ENCODE results near the gene SEC61A2.
"Not testable (repeated sequence)": the region's sequence is repeated elsewhere in the genome, so short reads cannot be mapped to it uniquely, and the experiment has no call there.

SEC61A2 gene

DNA sequence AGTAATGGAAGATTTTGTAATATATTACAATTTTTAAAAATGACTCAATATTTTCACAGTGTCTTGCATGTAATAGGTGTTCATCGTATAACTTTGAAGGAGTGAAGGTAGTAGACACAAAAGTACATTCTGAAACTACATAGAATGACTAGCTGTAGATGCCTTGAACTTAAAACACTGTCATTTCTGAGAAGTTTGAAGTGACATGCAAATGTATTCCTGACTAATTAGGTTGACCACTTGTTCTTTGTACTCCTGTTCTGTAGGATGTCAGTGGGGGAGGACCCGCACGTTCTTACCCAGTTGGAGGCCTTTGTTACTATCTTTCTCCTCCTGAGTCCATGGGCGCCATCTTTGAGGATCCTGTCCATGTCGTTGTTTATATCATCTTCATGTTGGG, 31.2 kb downstream of the SEC61A2 start:
- DNase-seq (ENCODE audit: low read depth, low spot score), result no peak

DNA sequence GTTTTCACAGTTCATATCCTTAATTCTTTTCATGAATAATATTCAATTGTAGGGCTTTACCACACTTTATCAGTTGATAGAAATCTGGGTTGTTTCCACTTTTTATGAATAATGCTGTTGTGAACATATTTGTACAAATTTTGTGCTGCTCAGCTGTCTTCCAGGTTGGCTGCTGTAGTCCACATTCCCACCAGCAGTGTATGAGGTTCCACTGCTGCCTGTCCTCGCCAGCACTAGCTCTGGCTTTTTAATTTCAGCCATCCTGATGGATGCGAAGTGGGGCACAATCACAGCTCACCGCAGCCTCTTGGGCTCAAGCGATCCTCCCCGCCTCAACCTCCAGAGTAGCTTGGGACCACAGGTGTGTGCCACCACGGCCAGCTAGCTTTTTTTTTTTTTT, 33.5 kb downstream of the SEC61A2 start:
- DNase-seq (ENCODE audit: low read depth, low spot score), result no peak

DNA sequence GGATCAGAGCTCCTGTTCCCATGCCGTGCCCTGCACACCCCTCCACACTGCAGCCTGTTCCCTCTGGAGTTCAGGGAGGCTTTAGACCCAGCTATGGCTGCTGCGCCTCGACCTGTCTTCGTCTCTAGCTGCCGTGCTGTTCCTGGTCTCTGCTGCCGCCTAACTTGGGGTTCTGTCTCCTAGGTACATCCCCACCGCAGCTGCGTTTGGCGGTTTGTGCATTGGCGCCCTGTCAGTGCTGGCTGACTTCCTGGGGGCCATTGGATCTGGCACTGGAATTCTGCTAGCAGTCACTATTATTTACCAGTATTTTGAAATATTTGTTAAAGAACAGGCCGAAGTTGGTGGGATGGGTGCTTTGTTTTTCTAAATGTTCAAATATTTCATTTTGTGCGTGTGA, 34.6 kb downstream of the SEC61A2 start:
- no peak for DNase-seq (ENCODE audit: low read depth, low spot score)

DNA sequence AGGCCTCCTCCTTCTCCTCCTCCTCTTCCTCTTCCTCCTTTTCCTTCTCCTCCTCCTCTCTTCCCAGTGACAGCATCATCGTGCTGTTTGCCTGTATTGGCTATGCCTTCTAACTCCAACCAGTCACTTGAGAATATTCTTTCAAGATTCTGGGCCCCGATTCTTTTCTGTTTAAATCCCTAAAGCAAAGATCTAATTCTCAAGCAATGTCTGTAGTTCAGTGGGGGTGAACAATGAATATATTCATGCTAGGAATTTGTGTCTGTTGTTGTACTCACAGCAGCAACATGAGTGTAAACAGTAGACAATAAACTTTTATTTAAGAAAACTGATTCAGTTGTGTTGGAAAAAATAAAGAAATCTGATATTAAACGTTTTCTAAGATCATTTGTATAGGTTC, 35.6 kb downstream of the SEC61A2 start:
- DNase-seq (ENCODE audit: low read depth, low spot score), result no peak

DNA sequence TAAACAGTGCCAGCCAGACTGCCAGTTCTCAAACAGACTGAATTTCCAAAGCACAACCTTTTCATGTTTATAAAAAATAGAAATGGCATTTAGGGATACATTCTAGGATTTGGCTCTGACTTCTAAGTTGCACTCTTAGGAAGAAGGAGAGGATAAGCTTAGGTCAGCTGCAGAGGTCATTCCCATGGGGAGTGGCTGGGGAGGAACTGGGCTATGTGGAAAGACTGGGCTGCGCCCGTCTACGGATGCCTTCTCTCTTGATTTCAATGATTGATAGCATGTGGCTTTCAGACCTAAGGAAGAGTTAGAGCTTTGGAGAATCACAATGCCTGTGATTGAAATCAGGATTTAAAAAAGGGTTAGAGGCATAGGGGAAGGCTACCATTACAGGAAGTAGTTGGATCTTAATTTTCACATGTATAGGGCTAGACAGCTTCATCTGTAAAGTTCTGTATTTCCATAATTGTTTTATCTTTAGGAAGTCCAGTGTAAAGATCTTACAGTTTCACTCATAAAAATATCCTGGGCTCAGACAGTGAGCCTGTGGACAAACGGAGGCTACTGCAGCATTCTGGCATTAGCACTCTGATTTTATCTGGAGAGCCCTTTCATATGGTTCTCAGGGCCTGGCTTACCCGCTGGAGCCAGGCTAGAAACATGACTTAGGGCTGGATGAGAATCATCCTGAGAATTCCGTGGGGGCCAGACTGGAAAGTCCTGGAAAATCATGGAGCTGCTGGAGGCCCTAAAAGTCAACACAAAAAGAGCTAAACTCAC, 36.7 kb downstream of the SEC61A2 start:
- no peak for DNase-seq (ENCODE audit: low read depth, low spot score)

DNA sequence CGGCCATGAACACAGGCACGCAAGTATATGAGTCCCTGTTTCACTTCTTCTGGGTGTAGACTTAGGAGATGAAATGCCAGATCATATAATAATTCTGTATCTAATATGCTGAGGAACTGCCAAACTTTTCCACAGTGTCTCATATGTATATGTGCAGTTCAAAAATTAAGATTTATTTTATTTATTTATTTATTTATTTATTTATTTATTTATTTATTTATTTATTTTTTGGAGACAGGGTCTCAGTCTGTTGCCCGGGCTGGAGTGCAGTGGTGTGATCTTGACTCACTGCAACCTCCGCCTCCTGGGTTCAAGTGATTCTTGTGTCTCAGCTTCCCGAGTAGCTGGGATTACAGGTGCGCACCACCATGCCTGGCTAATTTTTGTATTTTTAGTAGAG, 42.0 kb downstream of the SEC61A2 start:
- not testable (repeated sequence) for DNase-seq (ENCODE audit: low read depth, low spot score)

DNA sequence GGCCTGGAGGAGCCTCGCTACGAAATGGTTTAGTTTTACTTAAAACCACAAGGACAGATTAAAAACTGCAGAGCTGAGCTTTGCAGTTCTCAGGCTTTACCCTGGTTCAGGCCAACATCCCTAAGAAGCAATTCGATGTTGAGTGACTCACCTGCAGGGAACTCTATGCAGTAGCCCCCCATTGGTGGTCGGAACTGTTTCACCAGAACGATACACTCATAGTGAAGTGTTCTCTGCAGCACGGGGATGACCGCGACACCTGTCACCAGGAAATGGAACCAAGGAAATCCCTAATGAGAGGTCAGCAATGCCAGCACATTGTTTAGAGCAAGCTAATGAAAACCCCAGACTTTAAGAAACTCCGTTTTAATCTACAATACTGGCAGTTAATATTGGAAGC, 48.2 kb downstream of the SEC61A2 start:
- DNase-seq (ENCODE audit: low read depth, low spot score), result no peak

DNA sequence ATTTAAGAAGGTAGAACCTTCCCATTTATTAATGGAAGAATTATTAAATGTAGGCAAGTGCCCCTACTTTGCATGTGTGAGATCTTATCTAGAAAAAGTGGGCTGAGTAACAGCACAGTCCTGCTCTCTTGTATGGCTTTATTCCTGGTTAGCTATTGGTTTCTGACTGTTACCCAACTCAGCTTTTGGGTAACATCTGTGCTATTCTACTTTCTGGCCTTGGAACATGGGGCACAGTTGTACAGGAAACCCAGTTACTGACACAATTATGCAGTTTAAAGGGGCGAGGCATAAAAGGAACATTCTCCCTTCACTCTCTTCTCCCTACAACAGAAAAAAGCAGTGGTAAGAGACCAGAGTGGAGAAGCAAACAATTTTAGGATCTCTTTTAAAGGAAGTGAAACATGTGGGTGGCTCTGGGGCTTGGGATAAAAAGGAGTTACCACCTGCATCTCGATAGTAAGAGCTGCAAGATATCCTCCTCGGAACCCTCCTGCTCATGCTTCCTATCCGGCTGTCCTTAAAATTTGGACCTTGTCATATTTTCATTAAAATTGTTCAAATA, 50.2 kb downstream of the SEC61A2 start:
- no peak for DNase-seq (ENCODE audit: low read depth, low spot score)

DNA sequence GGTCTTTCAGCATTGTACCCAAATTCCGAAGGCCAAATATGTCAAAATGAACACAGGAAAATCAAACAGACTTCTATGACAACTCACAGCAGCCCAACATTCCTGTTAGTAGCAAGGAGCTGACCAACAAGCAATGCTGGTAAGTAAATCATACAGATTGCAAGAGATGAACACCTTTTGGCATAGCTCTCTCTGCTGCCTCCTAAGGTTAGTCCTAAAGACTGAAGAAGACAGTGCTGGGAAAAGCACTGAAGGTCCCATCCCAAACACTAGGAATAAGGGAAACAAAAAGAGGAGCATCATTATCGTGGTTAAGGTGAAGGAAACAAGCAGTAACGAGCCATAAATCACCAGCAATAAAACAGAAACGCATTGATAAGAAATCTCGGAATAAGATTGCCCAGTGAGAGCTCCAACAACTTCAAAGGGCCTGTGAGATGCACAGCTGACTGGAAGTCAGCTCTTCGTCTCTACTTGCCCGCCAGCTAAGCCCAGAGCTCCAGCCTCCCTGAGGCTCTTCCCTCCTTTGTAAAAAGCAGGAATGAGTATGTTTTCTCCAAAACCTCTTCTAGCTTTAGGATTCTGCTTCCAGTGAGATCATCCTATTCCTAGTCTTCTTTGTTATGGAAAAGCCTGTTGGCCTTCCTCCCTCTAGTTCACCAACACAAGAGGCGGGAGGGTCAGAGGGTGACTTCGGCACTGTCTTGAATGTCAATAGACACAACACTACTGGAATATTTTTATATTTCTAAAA, 50.9 kb downstream of the SEC61A2 start:
- DNase-seq (ENCODE audit: low read depth, low spot score), result peak; percentile 89

DNA sequence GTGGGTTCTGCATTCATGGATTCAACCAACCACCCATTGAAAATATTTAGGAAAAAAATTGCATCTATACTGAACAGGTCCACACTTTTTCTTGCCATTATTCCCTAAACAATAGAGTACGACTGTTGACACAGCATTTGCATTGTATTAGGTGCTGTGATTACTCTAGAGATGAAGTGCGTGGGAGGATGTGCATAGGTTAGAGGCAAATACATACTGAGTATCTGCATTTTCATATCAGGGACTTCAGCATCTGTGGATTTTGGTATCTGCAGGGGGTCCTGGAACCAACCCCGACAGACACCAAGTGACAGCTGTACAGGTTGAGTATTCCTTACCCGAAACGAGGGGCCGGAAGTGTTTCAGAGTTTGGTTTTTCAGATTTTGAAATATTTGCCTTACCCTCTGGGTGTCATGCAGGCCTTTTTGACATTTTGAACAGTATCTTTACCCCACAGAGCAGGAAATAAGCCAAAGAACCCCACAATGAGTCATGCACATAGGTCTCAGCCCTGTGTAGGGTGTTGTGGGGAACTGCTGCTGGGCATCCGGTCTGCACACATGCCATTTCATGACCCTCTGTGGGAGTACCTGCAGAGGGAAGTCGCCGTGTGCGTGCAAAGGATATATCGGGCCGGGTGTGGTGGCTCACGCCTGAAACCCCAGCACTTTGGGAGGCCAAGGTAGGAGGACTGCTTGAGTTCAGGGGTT, 51.7 kb downstream of the SEC61A2 start:
- DNase-seq (ENCODE audit: low read depth, low spot score), result no peak

DNA sequence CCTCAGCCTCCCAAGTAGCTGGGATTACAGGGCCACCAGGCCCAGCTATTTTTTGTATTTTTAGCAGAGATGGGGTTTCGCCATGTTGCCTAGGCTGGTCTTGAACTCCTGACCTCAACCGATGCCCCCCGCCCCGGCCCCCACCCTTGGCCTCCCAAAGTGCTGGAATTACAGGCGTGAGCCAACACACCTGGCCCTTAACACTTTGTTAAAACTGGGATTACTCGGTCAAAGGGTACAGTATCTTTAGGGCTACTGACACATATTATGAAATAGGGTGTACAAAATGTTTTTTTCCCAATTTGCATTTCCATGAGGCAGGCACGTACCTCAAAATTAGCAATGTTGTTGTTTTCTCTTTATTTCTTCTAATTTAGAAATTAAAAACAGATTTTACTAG, 54.7 kb downstream of the SEC61A2 start:
- no peak for DNase-seq (ENCODE audit: low read depth, low spot score)

DNA sequence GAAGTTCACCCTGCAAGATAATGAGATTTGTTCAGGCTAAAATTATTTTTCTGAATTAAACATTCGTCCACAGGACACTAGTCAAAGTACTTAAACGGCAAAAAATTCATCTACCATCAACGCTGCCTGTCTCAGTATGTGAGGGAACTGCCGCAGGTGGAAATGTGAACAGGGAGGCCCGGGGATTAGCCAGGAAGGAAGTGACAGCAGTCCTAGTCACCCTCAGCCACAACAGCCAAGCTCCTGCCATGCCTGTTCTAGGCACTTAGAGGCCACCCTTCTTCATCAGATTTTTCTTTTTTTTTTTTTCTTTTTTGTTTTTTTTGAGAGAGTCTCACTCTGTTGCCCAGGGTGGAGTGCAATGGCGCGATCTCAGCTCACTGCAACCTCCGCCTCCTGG, 56.8 kb downstream of the SEC61A2 start:
- no peak for DNase-seq (ENCODE audit: low read depth, low spot score)

DNA sequence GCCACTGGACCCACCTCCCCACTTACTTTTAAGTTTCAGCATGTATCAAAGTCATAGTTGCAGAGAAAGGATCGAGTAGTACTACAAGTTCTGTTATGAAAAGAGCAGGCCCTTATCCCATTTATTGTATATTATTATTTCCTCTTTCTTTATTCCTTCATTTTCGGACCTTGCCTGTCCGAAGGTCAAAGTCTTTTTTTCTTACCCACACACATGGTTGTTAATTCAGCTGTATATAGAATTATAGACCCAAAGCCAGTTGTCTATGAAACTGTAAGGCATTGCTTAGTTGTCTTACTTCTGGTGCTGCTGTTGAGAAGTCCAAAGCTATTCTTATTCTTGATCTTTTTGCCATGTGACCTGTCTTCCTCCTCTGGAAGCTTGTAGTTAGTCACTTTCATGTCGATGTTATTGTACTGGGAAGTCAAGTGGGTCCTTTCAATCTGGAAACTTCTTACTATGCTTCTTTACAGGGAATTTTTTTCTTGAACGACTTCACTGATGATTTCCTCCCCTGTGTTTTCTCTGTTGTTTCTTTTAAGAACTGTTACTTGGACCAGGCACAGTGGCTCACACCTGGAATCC, 57.9 kb downstream of the SEC61A2 start:
- DNase-seq (ENCODE audit: low read depth, low spot score), result no peak

DNA sequence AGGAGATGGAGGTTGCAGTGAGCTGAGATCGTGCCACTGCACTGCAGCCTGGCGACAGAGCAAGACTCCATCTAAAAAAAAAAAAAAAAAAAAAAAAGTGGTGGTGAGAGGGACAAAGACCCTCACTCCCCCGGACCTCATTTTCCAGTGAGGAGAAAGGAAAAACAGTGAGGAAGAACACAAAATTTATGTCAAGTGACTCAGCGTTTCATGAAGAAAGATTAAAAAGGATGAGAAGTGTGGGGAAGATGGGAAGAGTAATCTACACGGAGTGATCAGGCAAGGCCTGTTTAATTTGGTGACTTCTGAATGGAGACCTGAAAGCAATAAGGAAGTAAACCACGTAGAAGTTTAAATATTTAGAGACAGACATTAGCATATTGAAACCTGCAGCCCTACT, 59.2 kb downstream of the SEC61A2 start:
- DNase-seq (ENCODE audit: low read depth, low spot score), result no peak

DNA sequence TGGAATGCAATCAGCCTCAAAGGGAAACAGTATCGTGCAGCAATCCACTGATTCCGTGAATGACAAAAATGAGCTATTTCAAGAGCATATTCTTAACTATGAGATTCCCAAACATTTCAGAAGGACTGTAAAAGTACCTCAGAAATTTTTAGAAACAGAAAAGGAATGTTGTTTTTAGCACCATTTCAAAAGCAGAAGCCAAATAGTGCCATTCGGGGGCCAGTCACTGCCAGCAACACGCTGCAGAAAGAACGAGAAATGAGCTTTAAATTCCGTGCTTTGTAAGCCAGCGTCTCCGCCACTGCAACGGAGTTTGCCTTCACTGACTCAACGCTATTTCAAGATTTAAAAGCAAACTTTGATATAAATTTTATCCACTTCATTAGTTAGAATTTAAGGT, 59.9 kb downstream of the SEC61A2 start:
- no peak for DNase-seq (ENCODE audit: low read depth, low spot score)

DNA sequence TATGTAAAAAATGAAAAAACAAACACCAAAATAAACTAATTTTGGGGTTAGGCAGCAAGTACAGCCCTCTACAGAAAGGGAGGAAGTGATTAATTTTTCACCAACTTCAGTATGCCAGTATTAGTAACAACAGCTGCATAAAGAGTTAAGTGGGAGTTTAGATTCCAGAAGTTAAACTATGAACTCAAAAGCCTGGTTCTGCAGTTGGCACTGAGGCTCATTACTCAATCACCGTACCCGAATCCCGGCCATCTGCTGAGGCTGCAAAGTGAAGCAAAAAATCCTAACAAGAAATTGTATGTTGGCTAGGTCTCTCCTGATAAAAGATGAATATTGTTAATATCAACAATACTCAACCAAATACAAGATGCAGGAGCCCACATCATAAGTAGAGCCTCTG, 62.2 kb downstream of the SEC61A2 start:
- no peak for DNase-seq (ENCODE audit: low read depth, low spot score)

DNA sequence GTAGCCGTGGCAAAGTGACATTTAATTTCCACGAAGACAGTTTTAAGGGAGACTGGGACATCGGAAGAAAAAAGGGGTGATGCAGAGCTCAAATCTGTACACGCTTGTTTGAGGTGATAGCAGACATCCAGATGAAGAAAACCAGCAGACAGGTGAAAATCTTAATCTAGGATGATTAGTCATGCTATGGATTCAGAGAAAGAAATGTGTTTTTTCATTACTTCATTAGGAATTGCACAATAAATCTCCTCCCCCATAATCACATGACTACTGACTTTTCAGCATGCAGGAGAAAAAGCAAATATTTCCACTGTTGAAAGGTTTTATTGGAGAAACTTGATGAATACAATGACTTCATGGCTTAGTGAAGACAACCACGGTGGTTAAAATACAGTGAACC, 63.7 kb downstream of the SEC61A2 start:
- no peak for DNase-seq (ENCODE audit: low read depth, low spot score)

DNA sequence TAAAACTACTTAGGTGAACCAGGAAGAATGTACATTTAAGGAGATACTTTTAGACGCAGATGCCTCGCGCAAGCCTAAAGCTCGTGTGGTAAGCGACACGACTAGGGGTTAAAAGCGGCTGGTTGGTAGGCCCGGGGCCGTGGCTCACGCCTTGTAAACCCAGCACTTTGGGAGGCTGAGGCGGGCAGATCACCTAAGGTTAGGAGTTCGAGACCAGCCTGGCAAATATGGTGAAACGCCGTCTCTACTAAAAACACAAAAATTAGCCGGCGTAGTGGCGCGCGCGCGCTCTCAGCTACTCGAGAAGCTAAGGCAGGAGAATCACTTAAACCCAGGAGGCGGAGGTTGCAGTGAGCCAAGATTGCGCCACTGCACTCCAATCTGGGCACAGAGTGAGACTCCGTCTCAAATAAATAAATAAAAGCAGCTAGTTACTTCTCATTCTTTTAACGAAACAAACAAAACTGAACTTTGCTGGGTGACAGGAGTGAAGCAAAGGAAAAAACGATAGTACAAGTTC, 65.3 kb downstream of the SEC61A2 start:
- DNase-seq (ENCODE audit: low read depth, low spot score), result peak; percentile 56

DNA sequence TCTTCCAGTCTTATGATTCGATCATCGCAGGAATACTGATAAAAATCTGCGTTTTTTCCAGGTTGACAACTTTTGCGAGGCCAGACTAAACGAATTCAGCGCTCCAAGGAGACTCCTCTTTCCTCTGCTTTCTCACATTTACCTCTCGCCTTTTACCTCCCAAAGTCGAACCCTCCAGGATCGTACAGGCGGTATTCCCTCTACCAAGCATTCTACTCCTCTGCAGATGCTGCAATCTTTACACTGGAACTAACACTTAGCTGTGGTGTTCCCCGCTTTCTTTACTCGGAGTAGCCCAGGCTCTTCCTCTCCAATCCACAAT, 65.8 kb downstream of the SEC61A2 start:
- DNase-seq (ENCODE audit: low read depth, low spot score), result no peak

DNA sequence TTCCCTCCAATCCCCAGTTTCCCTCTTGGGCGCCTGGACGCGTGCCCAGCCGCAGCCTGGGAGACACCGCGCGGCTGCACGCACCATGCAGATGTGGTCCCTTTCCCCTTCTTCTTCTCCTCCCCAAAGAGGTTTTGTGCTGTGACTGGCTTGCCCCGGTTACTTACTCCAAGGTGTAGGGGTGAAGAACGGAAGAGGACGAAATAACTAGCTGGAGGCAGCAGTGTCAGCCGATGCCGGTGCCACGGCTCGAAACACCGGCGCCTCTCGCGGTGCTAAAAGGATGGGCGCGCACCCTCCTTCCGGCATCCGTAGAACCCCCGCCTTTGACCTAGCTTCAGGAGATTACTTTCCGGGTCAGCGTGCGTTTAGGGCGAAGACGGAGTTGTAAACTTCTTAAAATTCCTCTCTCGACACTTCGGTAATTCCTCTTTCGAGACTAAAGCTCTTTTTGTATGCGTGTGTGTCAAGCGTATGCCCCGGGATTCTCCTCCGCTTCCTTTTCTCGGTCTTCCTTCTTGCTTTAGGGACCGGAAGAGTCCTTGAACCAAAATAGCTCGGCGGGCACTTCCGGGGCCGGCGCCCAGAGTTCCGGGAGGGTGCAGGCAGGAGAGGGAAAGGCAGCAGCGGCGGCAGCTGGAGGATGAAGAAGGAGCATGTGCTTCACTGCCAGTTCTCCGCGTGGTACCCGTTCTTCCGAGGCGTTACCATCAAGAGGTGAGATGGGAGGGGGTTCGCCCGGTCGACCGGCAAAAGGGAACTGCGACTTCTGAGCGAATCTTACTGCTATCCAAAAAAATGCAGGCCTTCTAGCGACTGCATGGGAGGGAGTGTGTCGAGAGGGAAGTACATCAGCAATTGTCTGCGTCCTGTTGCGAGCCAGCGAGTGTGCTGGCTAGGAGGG, 66.4 kb downstream of the SEC61A2 start, which contains the start of the genes CDC123 and NUDT5:
CDC123 (plus strand) TSS at position 586 of the 904 bp plus-strand sequence; CDS start at position 644, 58 bp downstream.
NUDT5 (minus strand) TSS at position 289 of the 904 bp plus-strand sequence. CDS start 9,600 bp downstream, outside the sequence.
- DNase-seq (ENCODE audit: low read depth, low spot score), result peak; percentile 95

Measured in ELF-1 (cell line).